AG20443 (cell line): ENCODE results near the gene SCGB1D4.
"Not testable (repeated sequence)": the region's sequence is repeated elsewhere in the genome, so short reads cannot be mapped to it uniquely, and the experiment has no call there.

Experiments
- DNase-seq: peaks from one replicate; pipeline ENCODE4 v3.0.0; 2012; ENCODE audit warnings: low spot score, mixed read lengths

SCGB1D4 gene, protein sequence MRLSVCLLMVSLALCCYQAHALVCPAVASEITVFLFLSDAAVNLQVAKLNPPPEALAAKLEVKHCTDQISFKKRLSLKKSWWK

DNA sequence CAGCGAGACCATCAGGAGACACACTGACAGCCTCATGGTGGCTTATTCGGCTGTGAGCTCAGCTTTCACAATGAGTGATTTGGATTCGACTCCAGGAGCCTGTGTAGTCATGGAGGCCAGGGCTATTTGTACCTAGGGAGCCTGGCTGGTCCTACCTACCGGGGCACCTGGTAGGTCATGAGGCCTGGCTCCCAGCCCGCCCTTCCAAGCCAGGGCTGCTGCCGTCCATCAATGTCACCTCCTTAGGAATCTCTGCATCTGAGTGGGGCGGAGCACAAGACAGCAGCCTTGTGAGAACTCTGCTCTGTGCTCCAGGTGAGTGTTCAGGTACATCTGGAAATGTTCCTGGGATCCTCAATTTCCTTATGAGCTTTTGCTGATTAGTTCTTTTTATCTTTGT is at the start of gene SCGB1D4:
TSS of gene SCGB1D4 (minus strand) at position 101 of the 400 bp plus-strand sequence. CDS start at position 36, 65 bp downstream.
- no peak for DNase-seq

DNA sequence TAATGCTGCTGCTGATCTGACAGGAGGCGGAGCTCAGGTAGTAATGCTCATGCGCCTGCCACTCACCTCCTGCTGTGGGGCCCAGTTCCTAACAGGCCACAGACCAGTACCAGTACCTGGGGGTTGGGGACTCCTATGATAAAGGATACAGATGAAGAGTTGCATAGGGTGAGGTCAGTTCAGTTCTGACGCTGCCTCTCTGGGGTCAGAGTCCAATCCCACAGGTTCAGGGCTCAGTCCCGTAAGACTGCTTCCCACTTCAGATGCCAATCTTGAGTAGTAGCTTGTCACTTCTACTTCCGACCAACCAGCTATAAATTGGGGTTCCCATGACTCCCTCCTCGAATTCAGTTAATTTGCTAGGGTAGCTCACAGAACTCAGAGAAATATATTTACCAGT is 47.0 kb upstream of the SCGB1D4 start:
- DNase-seq, result no peak

DNA sequence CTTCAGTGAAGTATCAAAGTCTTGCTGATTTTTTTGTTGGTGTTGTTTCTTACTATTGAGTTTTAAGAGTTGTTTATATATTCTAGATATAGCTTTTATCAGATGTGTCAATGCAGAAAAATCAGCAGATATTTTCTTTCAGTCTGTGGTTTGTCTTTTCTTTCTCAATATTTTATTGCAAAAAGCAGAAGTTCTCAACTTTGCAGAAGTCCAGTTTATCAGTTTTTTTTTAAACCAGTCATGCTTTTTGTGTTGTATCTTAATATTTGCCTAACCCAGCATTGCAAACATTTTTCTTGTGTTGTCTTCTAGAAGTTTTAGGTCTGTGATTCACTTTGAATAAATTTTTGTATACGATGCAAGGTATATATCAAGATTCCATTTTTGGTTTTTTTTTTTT is 45.3 kb upstream of the SCGB1D4 start:
- DNase-seq, result no peak

DNA sequence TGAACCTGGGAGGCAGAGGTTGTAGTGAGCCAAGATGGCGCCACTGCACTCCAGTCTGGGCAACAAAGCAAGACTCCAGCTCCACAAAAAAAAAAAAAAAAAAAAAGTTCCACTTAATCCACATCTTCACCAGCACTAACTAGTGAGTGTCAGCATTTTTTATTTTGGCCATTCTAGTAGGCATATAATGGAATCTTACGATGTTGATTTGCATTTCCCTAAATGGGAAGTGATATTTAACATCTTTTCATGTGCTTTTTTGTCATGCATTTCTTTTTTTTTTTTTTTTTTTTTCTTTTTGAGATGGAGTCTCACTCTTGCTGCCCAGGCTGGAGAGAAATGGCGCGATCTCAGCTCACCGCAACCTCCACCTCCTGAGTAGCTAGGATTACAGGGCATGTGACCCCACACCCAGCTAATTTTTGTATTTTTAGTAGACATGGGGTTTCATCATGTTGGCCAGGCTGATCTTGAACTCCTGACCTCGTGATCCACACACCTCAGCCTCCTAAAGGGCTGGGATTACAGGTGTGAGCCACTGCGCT is 44.8 kb upstream of the SCGB1D4 start:
- DNase-seq, result not testable (repeated sequence)

DNA sequence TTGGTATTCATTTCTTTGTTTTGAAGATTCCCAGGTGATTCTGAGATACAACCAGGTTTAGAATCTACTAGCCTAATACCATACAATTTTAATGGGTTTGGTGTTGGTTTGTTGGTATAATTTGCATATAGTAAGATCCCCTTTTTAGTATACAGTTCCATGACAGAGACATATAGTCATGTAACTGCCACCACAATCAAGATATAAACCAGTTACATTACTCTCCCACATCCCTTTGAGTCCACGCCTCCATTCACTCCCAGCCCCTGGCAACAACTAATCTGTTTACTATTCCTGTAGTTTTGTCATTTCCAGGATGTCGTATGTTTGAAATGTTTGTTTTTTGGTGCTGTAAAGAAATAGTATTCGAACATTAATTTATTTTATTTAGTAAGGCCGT is 42.7 kb upstream of the SCGB1D4 start:
- DNase-seq, result no peak

DNA sequence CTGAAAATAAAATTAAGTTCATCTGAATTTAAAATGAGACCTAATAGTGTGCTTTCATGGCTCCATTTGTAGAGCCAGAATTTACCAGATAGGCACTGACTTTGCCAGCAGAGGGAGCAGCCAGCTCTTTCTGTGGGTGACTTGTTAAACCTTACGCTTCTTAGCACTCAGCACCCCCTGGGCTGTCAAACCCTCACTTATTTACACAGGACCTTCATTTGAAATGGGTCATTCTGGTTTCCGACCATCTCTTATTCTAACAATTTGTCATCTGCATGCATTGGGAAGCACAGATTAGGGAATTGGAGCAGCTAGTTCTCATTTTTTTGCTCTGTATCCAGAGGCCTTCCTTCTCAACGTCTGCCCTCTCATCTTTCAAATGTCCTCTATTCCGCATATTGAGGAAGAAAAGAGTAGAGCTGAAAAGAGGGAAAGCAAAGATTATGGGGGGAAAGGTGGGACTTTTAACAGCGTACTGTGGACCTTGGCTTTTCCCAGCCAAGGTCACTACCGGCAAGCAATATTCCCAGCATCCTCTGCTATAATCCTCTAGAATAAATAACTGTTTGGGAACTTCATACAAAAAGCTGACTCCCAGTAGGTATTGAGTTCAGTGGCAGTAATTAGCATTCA is 41.5 kb upstream of the SCGB1D4 start:
- DNase-seq, result peak; percentile 64

DNA sequence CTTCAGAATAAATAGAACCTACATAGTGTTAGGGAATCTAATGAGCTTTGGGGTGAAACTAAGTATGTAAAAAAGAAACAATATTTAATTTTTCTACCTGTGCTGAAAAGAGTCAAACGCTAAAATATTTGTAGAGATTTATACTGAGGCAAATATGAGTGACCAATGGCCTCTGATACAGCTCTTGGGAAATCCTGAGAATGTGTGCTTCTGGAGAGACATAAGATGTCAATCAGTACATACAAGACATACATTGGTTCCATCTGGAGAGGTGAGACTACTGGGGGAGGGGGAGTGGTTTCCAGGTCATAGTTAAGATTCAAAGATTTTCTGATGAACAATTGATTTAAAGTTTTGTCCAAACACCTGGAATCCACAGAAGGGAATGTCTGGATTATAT is 39.3 kb upstream of the SCGB1D4 start:
- DNase-seq, result no peak

DNA sequence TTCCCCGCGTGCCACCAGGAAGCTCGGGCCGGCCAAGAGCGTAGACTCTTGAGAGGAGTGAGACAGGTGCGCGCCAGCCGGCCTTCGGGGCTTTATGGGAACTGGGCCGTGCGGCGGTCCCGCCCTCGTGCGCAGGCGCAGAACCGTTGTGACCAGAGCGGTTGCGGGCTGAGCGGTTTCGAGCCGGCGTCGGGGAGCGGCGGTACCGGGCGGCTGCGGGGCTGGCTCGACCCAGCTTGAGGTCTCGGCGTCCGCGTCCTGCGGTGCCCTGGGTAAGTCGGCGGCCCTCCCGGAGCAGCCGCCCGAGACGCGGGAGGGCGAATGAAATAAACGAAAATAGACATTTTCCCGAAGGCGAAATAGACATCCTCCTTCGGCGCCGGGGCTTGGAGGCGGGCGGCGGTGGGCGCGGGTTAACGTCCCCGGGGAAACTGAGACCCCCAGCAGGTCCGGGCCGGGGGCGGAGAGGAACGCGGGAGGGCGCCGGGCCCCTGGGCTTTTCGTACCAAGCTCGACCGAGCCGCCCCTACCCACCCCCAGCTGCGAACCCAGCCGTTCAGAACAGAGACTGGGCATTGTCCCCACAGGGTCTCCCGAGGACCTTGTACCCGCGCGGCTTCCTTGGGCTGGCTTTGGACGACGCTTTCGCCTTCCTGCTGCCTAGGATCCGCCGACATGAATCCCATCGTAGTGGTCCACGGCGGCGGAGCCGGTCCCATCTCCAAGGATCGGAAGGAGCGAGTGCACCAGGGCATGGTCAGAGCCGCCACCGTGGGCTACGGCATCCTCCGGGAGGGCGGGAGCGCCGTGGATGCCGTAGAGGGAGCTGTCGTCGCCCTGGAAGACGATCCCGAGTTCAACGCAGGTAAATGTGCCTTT is 38.7 kb upstream of the SCGB1D4 start, which contains the start of gene ASRGL1:
TSS of gene ASRGL1 (plus strand) at position 146 of the 879 bp plus-strand sequence. CDS start at position 676, 530 bp downstream.
- peak; percentile 96 for DNase-seq

DNA sequence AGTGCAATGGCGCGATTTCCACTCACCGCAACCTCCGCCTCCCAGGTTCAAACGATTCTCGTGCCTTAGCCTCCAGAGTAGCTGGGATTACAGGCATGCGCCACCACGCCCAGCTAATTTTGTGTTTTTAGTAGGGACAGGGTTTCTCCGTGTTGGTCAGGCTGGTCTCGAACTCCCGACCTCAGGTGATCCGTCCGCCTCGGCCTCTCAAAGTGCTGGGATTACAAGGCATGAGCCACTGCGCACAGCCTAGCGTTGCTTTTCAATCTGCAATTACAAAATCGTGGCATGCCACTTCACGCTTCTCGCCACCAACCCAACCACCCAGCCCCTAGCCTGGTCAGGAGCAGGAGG is 38.1 kb upstream of the SCGB1D4 start:
- DNase-seq, result not testable (repeated sequence)

DNA sequence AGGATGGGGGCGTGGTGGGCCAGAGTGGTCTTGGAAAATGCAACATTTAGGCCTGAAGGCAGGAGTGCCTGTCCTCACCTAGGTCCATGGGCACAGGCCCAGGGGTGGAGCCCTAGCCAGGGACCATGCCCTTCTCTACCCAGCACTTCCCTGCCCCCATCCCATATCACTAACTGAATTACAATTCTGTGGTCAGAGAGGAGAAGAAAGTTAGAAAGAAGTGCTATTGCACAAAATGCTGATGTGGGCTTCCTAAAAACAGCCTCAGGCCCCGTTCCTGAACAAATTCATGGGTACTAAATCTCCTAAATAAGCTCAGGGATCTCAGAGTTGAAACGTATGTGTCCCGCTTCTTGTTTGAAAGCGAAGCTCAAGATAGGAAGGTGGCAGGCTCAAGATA is 34.9 kb upstream of the SCGB1D4 start:
- no peak for DNase-seq

DNA sequence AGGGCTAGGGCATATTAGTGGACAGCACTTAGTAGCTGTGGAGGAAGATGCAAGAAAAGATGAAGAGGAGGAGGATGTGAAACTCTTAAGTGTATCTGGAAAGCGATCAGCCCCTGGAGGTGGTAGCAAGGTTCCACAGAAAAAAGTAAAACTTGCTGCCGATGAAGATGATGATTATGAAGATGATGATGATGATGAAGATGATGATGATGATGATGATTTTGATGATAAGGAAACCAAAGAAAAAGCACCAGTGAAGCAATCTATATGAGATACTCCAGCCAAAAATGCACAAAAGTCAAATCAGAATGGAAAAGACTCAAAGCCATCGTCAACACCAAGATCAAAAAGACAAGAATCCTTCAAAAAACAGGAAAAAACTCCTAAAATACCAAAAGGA is 32.4 kb upstream of the SCGB1D4 start:
- DNase-seq, result not testable (repeated sequence)

DNA sequence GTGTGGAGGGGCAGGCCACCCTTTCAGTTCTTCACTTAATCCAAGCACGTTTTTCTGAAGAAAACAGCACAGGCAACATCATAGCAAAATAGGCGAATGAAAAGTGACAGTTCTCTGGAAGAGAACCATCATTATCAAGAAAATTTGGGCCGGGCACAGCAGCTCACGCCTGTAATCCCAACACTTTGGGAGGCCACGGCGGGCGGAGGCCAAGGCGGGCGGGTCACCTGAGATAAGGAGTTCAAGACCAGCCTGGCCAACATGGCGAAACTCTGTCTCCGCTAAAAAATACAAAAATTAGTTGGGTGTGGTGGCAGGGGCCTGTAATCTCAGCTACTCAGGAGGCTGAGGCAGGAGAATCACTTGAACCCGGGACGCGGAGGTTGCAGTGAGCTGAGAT is 28.7 kb upstream of the SCGB1D4 start:
- not testable (repeated sequence) for DNase-seq

DNA sequence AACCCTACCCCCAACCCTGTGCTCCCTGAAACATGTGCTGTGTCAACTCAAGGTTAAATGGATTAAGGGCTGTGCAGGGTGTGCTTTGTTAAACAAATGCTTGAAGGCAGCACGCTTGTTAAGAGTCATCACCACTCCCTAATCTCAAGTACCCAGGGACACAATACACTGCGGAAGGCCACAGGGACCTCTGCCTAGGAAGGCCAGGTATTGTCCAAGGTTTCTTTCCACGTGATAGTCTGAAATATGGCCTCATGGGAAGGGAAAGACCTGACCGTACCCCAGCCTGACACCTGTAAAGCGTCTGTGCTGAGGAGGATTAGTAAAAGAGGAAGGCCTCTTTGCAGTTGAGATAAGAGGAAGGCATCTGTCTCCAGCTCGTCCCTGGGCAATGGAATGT is 27.8 kb upstream of the SCGB1D4 start:
- DNase-seq, result not testable (repeated sequence)

DNA sequence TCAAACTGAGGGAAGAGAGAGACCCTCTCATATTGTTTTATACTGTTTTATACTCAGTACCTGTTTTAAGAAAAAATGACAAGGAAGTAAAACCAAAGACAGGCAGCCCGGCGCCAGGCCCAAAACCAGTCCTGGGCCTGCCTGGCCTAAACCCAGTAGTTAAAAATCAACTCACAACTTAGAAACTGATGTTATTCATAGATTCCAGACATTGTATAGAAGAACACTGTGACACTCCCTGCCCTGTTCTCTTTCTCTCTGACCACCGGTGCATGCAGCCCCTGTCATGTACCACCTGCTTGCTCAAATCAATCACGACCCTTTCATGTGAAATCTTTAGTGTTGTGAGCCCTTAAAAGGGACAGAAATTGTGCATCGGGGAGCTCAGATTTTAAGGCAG is 26.9 kb upstream of the SCGB1D4 start:
- DNase-seq, result not testable (repeated sequence)

DNA sequence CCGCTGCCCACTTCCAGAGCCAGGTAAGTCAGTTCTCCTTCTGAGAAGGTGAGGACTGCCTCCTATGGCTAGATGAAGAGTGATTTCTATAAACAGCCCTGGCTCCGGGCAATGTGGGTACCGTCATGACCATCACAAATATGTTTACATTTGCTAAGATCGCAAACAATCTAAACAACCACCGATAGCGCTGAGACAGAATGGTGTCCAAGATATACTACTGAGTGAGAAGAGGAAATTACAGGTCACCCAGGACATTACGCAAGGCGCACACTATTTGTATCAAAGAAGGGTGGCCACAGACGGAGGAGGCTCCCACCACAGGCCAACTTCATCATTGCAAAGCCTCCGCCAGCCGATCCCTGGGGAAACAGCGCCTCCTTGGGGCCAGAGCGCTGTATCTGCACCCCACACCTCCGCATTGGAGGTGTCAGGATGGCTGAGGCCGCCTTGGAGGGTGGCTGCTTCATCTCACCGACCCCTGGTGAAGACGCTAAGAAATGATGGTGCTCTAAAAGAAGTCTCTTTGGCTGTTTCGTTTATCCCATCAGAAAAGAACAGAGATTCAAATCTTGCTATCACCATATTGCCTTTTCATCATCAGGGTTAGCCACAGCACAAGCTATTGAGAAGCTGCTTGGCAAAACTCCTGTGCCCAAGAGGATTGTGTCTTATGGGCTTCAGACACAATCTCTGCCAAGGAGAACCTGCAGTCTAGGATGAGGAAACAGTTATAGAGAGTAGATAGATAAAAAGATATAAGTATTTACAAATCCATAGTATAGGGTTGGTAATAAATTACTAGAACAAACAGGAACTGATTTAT is 26.1 kb upstream of the SCGB1D4 start:
- peak; percentile 77 for DNase-seq

DNA sequence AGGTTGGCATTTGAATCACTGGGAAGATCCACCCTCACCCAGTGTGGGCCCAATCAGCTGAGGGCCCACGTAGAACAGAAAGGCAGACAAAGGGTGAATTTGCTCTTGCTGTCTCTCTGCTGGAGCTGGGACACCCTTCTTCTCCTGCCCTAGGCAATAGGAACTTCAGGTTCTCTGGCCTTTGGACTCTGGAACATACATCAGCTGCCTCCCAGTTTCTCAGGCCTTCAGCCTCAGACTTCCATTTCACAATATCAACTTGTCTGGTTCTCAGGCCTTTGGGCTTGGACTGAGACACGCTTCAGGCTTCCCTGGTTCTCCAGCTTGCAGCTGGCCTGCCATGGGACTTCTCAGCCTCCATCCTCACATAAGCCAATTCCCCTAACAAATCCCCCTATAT is 23.6 kb upstream of the SCGB1D4 start:
- no peak for DNase-seq

DNA sequence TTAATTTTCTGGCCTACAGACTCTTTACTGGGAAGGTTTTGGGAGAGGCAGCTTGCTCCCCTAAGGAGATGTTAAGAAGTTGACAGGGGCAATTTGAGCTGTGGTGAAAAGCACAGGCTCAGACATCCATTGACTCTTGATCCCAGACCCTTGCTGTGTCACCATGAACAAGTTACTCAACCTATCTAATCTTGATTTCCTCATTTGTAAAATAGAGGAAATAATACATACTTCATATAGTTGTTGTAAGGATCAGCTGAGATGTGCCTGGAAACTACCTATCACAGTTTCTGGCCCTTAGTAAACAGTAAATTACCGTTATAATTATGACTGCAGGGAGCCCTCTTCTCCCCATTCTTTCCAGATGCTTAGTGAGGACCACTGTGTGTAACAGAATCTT is 16.6 kb upstream of the SCGB1D4 start:
- DNase-seq, result no peak

DNA sequence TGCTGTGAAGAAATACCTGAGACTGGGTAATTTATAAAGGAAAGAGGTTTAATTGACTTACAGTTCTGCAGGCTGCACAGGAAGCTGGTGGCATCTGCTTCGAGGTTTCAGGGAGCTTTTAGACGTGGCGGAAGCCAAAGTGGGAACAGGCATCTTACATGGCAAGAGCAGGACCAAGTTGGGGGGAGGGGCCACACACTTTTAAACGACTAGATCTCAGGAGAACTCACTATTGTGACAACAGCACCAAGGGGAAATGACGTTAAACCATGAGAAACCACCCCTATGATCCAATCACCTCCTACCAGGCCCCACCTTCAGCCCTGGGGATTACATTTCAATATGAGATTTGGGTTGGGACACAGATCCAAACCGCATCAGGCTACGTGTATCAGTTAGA is 11.1 kb upstream of the SCGB1D4 start:
- DNase-seq, result no peak

DNA sequence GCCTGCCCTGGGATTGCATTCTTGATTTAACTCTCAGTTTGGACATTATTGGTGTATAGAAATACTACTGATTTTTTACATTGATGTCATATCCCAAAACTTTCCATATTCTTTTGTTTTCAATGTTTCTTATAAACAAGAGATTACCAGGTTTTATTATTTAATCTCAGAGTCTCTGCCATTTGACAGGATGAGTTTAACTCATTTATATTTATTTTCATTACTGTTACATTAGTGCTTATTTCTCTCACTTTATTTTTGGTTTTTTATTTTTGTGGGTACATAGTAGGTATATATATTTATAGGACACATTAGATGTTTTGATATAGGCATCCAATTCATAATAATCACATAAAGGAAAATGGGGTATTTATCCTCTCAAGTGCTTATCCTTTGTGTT is 9.1 kb upstream of the SCGB1D4 start:
- no peak for DNase-seq

DNA sequence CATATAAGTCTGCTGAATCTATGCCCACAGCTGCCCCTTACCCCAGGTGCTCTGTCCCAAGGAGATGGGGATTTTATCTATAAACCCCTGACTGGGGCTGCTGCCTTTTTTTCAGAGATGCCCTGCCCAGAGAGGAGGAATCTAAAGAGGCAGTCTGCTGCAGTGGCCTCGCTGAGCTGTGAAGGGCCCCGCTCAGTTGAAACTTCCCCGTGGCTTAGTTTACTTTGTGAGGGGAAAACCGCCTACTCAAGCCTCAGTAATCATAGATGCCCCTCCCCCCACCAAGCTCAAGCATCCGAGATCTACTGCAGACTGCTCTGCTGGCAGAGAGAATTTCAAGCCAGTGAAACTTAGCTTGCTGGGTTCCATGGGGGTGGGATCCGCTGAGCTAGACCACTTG is 7.4 kb upstream of the SCGB1D4 start:
- no peak for DNase-seq

DNA sequence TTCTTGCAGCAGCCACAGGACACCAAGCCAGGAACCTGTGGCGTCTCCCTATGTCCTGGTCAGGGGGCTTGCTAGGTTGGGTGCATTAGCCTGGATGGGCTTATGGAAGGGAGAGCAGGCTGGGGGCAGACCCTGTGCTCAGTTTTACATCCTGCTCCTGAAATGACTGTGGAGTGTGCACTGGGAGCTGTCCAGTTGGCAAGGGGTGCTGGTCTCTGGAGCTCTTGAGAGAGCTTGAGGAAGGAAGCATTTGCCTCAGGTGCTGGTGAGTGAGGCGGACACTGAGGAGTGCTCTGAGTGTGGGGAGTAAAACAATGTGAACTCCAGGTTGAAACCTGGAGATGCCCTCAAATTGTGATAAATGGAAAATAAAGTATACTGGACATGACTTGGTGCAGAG is 3.4 kb downstream of the SCGB1D4 start:
- peak; percentile 51 for DNase-seq

DNA sequence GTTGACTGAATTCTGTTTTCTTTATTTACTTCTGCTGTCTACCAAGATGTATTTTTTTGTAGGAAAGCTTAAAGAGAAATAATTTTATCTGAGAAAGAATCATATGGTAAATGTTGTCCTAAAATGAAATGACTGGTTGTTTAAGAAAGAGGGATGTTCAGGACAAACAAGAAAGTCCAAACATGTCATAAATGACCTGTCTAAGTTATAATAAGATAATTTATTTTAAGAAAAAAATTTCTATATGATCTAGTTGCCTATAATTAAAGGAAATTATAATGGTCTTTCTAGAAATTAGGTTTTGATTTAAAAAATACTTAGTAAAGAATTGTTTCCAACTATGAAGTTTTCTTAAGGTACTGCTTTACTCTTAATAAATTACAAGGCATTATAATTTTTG is 18.4 kb downstream of the SCGB1D4 start:
- no peak for DNase-seq
